ENCODE data around the gene NFATC3.
"Not testable (repeated sequence)": the region's sequence is repeated elsewhere in the genome, so short reads cannot be mapped to it uniquely, and the experiment has no call there.

NFATC3 gene

DNA sequence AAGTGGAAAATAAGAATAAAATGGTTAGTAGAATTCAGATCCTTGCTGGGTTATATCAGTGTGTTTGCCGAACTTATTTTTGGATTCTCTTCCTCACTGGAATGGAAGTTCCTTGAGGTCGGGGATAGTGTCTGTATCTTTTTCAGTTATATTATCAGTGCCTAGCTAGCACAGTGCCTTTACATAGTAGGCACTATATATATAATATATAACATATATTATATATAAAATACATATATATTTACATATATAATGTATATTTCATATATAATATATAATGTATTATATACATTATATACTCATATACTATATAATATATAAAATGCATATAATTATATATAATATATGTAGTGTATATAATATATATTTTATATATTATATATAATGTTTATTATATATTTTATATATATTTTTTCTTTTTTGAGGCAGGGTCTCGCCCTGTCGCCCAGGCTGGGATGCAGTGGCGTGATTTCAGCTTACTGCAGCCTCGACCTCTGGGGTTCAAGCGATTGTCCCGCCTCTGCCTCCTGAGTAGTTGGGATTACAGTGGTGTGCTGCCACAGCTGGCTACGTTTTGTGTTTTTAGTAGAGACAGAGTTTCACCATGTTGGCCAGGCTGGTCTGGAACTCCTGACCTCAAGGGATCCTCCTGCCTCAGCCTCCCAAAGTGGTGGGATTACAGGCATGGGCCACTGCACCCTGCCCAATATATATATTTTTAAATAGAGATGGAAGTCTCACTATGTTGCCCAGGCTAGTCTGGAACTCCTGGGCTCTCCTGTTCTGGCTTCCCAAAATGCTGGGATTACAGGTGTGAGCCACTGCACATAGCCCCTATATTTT is 3.2 kb downstream of the NFATC3 start:
- DNase-seq (ENCODE audit: low read depth in 2 of 2): no peak

DNA sequence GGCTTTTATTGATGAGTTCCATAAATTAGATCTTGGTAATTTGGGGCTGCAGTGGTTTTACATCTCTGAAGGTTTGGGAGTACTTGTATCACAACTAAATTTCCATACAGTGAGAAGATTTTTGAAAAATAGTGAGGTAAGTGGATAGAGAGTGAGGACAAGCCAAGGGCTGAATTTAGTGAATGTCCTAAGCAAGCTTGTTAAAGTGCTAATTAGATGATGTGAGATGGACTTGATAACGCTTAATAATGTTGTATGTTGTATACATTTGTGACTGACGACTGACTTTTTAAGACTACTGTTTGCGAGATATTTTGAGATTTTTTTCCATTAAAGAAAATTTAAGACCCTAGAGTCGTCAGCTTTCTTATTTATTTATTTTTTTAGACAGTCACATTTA is 3.9 kb downstream of the NFATC3 start:
- DNase-seq (ENCODE audit: low read depth in 2 of 2): no peak

DNA sequence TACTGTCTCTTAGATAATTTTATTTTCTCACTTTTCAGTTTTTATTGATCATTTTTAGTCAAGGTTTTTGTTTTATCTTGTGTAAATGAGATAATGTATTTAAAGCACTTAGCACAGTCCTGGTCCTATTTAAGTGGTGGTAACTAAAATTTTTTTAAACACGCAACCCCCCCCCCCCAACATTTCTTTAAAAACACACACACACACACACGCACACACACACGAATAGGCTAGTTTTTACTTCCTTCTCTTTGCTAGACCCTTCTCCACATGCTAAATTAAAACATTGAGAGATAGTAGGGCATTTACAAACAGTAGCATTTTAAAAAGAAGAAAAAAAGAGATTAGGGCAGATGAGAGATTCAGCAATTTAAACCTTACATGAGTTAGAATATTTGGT is 5.0 kb downstream of the NFATC3 start:
- DNase-seq (ENCODE audit: low read depth in 2 of 2): no peak

DNA sequence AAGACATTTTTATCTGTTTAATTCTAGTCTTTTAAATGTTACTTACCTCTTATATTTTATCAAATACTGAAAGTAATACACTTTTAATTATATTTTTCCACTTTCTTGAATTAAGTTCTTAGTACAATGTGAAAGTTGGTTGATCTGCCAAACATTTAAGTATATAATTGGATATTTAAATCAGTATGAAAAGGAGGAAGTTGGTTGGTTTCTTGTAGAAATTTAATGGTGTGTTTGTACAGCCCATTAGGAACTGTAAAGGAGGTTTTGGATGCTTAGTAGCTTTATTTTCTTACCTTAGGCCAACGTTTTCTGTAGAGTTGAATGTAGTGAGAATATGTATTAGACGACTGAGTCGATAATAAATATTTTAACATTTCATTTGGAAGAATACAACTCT is 5.4 kb downstream of the NFATC3 start:
- no peak for DNase-seq (ENCODE audit: low read depth in 2 of 2)

DNA sequence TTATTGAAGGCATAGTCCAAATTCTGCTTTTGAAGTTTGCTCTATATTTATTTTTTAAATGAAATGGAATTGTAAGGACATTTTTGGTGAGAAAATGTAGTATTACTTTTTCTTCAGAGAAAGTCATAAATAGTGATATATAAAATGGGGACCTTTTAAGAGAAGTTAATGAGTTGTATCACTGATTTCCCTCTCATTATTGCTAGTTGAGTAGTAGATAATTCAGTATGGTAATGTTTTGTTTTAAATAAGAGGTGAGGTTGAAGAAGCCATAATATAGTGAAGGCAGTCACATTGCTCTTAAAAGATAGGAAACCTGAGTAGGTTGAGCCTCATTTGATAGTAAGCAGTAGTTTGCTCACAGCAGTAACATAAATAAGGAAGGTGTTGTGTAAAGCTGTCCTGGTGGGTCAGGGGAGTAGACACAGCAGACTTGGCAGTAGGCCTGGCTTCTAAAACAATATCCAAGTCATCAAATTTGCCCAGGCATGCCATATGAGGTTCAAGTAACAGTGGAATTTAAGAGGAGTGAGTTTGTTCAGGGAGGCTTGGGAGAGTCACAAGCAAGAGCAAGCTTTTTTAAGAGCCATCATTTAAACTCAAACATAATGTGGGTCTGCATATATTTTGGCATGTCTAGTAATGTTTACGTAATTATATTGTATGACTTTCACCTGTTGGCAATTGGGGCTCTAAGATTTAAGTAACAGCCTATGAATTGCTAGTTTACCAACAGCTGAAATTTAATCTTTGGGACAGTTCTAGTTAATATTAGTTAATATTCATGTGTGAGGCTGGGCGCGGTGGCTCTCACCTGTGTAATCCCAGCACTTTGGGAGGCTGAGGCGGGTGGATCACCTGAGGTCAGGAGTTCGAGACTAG is 6.5 kb downstream of the NFATC3 start:
- DNase-seq (ENCODE audit: low read depth in 2 of 2): no peak

DNA sequence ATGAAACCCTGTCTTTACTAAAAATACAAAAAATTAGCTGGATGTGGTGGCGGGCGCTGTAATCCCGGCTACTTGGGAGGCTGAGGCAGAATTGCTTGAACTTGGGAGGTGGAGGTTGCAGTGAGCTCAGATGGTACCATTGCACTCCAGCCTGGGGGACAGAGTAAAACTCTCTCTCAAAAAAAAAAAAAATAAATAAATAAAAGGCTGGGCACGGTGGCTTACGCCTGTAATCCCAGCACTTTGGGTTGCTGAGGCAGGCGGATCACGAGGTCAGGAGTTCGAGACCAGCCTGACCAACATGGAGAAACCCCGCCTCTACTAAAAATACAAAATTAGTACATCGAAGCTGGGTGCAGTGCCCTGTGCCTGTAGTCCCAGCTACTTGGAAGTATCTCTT is 7.1 kb downstream of the NFATC3 start:
- DNase-seq (ENCODE audit: low read depth in 2 of 2): not testable (repeated sequence)

DNA sequence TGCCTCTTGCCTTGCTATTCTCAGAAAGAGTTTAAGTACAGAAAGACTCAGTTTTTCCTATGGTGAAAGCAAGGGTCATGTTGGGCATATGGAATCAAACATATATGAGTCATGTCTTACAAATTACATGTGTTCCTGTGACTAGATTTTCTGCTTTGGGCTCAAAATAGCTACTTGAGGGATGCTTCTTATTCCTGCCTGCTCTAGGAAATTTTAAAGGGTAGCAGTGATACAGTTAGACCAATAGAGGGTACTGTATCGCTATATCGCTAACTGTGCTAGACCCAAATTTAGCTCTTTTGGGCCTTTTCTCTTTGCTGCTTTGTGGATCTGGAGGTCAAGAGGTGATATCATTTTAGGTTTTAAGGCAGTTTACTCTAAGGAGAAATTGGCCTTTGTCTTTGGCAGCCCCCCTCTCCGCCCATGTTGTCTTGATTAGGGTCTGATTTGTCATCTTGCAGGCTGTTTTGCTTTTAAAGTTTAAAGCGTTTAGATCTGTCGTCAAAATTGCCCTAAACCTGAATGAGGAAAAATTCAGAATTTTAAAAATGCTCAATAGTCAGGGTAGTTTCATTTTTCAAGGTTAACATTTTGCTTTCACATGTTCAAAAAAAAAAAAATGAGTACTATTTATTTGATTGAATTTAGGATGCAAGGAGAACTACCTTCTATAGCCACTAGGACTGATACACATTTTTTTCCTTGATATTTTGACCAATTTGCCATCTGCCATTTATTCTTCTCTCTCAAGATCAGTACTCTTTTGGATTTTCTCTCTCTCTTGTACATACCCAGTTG is 8.8 kb downstream of the NFATC3 start:
- no peak for DNase-seq (ENCODE audit: low read depth in 2 of 2)

DNA sequence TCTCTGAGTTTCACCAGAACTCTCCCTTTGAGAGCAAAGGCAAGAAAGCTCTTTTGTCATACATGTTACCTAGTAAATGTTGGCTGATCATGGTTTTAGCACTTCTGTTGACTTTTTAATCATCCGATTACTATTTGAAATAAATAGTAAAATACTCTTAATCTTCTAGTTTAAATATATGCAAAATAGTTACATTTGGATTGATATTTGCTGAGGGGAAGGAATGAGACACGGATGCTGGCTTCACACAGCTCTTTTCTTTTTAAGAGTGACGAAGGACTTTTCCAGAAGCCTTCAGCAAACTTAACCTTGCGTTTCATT is 9.4 kb downstream of the NFATC3 start:
- DNase-seq (ENCODE audit: low read depth in 2 of 2): no peak

DNA sequence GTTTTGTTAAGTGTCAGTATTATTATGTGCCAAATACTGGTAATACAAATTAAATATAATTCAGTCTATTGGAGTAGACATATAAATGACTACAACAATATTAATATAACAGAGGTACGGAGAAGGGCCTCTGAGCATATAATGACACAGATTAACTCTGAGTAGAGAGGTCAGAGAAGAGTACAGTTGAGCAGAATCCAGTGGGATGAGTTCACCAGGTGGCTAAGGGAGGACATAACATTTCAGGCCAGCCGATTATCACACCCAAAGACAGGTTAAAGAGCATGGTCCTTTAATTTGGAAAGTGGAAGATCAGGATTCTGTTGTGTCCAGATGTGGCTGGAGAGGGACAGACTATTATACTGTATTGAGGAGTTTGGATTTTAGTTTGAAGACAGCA is 11.3 kb downstream of the NFATC3 start:
- no peak for DNase-seq (ENCODE audit: low read depth in 2 of 2)

DNA sequence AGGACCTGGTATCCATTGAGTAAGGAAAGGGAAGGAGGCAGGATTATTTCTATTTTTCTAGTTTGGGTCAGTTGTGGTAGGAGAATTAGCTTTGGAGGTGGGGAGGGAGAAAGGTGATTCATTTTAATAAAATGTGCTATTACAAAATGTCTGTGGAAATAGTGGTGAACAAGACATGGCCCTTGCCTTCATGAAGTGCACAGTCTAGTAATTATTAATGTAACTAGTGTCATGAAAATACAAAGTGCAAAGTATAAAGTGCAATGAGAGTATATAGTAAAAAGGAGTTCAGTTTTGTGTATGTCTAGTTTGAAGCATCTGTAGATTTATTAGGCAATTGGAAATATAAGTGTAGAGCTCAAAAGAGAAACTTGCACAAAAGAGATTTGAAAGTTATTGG is 11.9 kb downstream of the NFATC3 start:
- DNase-seq (ENCODE audit: low read depth in 2 of 2): no peak

DNA sequence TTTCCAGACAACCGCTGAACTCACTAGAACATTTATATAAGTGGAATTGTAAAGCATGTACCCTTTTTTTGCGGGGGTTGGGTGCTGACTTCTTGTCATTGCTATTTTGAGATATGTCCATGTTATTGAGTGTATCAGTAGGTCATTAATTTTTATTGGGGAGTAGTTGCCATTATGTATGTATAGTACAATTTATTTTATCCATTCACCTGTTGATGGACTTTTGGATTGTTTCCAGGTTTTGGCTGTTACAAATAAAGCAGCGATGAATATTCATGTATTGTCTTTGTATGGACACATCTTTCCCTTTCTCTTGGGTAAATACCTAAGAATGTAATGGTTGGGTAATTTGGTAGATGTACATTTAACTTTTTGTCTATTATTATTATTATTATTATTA is 12.7 kb downstream of the NFATC3 start:
- DNase-seq (ENCODE audit: low read depth in 2 of 2): no peak

DNA sequence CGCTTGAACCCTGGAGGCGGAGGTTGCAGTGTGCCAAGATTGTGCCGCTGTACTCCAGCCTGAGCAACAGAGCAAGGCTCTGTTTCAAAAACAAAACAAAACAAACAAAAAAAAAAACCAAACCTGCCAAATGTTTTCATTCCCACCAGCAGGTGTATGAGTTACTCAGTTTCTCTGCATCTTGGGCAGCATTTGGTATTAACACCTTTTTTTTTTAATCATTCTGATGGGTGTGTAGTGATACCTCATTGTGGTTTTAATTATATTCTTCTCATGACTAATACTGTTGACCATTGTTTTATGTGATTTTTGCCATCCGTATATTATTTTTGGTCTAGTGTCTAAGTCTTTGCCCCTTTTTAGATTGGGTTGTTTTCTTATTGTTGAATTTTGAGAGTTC is 15.3 kb downstream of the NFATC3 start:
- no peak for DNase-seq (ENCODE audit: low read depth in 2 of 2)

DNA sequence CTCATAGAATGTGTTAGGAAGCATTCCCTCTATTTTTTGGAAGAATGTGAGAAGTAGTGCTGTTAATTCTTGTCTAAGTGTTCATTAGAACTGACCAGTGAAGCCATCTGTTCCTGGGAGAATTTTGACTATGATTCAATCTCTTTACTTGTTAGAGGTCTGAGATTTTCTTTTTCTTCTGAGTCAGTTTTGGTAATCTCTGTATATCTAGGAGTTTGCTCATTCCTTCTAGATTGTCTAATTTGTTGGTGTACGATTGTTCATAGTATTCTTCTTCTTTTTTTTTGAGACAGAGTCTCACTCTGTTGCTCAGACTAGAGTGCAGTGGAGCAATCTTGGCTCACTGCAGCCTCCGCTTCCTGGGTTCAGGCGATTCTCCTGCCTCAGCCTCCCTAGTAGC is 20.4 kb downstream of the NFATC3 start:
- DNase-seq (ENCODE audit: low read depth in 2 of 2): no peak

DNA sequence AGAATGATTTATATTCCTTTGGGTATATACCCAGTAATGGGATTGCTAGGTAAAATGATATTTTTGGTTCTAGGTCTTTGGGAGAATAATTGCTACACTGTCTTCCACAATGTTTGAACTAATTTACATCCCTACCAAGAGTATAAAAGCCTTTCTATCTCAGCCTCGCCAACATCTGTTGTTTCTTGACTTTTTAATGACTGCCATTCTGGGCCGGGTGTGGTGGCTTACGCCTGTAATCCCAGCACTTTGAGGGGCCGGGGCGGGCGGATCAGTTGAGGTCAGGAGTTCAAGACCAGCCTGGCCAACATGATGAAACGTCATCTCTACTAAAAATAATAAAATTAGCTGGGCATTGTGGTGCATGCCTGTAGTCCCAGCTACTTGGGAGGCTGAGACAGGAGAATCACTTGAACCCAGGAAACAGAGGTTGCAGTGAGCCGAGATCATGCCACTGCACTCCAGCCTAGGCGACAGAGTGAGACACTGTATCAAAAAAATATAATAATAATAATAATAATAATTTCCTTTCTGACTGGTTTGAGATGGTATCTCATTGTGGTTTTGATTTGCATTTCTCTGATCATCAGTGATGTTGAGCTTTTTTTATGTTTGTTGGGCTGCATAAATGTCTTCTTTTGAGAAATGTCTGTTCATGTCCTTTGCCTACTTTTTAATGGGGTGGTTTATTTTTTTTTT is 22.2 kb downstream of the NFATC3 start:
- not testable (repeated sequence) for DNase-seq (ENCODE audit: low read depth in 2 of 2)

DNA sequence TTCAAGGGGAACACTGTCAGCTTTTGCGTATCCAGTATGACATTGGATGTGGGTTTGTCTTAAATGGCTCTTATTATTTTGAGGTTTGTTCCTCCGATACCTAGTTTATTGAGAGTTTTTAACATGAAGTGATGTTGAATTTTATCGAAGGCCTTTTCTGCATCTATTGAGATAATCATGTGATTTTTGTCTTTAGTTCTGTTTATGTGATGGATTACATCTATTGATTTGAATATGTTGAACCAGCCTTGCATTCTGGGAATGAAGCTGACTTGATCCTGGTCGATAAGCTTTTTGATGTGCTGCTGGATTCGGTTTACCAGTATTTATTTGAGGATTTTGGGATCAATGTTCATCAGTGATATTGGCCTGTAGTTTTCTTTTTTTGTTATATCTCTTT is 24.0 kb downstream of the NFATC3 start:
- DNase-seq (ENCODE audit: low read depth in 2 of 2): not testable (repeated sequence)

DNA sequence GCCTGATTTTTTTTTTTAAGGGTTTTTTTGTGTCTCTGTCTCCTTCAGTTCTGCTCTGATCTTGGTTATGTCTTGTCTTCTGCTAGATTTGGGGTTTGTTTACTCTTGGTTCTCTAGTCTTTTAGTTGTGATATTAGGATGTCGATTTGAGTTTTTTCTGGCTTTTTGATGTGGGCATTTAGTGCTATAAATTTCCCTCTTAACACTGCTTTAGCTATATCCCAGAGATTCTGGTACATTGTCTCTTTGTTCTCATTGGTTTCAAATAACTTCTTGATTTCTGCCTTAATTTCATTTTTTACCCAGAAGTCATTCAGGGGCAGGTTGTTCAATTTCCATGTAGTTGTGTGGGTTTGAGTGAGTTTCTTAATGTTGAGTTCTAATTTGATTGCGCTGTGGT is 25.4 kb downstream of the NFATC3 start:
- not testable (repeated sequence) for DNase-seq (ENCODE audit: low read depth in 2 of 2)

DNA sequence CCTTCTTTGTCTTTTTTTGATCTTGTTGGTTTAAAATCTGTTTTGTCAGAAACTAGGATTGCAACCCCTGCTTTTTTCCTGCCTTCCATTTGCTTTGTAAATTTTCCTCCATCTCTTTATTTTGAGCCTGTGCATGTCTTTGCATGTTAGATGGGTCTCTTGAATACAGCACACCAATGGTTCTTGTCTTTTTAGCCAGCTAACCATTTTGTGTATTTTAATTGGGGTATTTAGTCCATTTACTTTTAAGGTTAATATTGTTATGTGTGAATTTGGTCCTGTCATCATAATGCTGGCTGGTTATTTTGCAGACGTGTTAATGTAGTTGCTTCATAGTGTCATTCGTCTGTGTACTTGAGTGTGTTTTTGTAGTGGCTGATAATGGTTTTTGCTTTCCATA is 26.2 kb downstream of the NFATC3 start:
- no peak for DNase-seq (ENCODE audit: low read depth in 2 of 2)

DNA sequence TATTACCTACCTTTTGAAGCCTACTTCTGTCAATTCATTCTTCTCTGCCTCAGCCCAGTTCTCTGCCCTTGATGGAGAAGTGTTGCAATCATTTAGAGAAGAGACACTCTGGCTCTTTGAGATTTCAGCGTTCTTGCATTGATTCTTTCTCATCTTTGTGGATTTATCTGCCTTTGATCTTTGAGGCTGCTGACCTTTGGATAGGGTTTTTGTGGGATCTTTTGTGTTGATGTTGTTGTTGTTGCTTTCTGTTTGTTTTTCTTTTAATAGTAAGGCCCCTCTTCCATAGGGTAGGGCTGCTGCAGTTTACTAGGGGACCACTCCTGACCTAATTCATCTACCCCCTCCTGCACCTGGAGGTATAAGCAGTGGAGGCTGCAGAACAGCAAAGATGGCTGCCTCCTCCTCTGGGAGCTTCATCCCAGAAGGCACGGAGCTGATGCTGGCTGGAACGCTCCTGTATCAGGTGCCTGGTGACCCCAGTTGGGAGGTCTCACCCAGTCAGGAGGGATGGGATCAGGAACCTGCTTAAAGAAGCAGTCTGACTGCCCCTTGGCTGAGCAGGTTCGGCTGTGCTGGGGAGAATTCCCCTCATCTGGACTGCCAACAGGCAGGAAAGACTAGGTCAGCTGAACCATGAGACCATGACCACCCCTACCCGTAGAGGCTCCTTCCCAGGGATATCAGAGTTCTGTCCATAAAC is 28.0 kb downstream of the NFATC3 start:
- DNase-seq (ENCODE audit: low read depth in 2 of 2): no peak

DNA sequence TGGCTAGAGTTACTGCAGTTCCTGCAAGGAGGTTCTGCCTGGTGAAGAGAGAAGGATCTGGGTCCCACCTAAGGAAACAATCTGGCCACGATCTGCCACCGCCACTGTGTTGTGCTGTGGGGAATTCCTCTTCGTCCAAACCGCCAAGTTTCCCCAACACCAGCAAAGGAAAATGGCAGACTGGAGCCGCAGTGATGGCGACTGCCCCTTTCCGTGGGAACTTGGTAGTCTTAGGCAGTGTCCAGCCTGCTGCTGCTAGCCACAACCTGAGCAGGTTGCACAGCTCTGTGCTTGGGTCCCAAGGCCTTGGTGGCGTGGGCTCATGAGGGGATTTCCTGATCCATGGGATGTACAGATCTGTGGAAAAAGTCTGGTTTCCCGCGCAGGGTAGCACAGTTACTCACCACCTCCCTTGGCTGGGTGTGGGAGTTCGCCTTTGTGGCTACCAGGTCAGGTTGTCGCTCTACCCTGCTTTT is 28.6 kb downstream of the NFATC3 start:
- DNase-seq (ENCODE audit: low read depth in 2 of 2): no peak

DNA sequence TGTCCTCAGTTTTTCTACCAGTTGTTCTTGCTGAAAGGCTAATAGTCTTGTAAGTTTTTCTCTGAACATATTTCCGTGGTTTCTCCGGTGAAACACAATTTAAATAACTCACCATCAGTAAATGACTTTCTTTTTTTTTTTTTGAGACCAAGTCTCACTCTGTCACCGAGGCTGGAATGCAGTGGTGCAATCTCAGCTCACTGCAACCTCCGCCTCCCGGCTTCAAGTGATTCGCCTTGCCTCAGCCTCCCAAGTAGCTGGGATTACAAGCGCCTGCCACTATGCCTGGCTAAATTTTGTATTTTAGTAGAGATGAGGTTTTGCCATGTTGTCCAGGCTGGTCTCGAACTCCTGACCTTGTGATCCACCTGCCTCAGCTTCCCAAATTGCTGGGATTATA is 29.8 kb downstream of the NFATC3 start:
- DNase-seq (ENCODE audit: low read depth in 2 of 2): not testable (repeated sequence)

DNA sequence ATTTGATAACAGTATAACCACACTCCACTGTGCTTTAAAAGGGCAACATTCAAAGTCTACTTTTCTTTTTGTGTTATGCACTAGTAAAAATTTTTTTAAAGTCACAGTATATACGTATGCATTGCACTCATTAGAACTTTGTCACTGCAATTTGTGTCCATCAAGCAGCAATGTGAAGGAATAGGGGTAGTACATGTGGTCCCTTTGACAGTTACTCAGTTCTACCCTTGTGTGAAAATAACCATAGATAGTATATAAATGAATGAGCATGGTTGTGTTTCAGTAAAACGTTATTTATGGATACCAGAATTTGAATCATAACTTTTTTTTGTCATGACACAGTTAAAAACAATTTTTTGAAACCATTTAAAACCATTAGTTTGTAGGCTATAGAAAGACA is 30.7 kb downstream of the NFATC3 start:
- DNase-seq (ENCODE audit: low read depth in 2 of 2): no peak

All from stimulated activated CD4-positive, alpha-beta T cell treated with anti-CD3 and anti-CD28 coated beads, Interleukin-1b, Interleukin-23, amount 100 ng/mL, for 4 hours (primary cell).